ENCODE results near the gene CX3CL1.

DNA sequence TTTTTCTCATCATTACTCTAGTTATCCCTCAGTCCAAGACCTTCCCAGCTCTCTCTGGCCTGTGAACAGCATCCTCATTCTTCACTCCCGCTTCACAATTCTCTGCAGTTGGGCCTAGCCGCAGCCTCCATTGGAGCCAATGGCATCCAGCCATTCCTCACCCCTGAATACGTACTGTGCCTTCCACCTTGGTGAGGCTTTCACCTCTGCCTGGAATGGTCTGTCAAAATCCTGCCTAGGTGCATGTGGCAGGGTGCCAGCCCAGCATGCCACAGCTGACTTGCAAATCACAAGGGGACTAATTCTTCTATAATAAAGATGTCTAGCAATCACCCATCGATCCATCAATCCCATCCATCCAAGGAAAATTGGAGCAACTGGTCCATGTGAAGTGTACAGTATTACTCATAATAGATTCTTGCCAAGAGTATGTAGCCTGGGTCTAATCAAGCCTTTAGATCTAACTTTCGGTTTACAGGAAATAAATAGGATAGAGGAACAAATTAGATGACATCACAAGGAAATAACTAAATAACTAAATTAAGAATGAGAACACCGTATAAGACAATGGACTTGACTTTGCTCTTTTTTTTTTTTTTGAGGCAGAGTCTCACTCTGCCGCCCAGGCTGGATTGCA, 5.1 kb upstream of the CX3CL1 start:
- TF ChIP-seq POLR2AphosphoS5 (IDR thresholded peaks at IDR 0.05; ENCODE audit: borderline replicate concordance, low read depth, low read length), result no peak
- TF ChIP-seq EZH2 (IDR thresholded peaks at IDR 0.05), result no peak

Data from SK-N-MC (cell line).